Keratinocyte (primary cell): ENCODE results near the gene OPRD1. TPM values are rescaled to one million over a fixed set of nuclear protein-coding genes. Genes with fewer than 3 reads are reported as not detected.
A peak's percentile ranks its signal among the peaks of the same experiment; 100 is the strongest.

ENCODE experiments used
- DNase-seq: peaks from one replicate; pipeline ENCODE4 v3.0.0-alpha.2; 2011; ENCODE audit warnings: low read depth, missing footprints, low spot score
- FAIRE-seq: peaks from 2 replicates; lab custom pipeline; 2011; peaks lifted over from hg19 to GRCh38; lab: Jason Lieb, UNC
- H2AFZ ChIP-seq: 2 replicates; pipeline ENCODE4 v1.6.0; 2012; ENCODE audit warnings: low read length, control low read depth, inconsistent platforms; ENCODE audit not compliant: control insufficient read depth
- H3K27ac ChIP-seq: 2 replicates; pipeline ENCODE4 v1.5.1; 2011; ENCODE audit warnings: low read length; ENCODE audit not compliant: control insufficient read depth, insufficient read depth
- H3K27me3 ChIP-seq: 3 replicates; pipeline ENCODE4 v1.6.0; 2011; ENCODE audit warnings: low read length; ENCODE audit not compliant: control insufficient read depth, insufficient read depth; ENCODE audit errors: extremely low read depth
- H3K36me3 ChIP-seq, 2 experiments: 2 replicates in 1 of 2; 3 replicates in 1 of 2; pipeline ENCODE4 v1.5.1; 2011; ENCODE audit warnings: low read length in 2 of 2, mild to moderate bottlenecking in 1 of 2; ENCODE audit not compliant: control insufficient read depth in 2 of 2, insufficient read depth in 2 of 2; ENCODE audit errors: extremely low read depth in 1 of 2
- H3K4me1 ChIP-seq: 3 replicates; pipeline ENCODE4 v1.5.1; 2011; ENCODE audit warnings: low read length; ENCODE audit not compliant: control insufficient read depth, insufficient read depth; ENCODE audit errors: extremely low read depth
- H3K4me2 ChIP-seq: 3 replicates; pipeline ENCODE4 v1.6.0; 2011; ENCODE audit warnings: low read depth, low read length; ENCODE audit not compliant: control insufficient read depth, insufficient read depth; ENCODE audit errors: extremely low read depth
- H3K4me3 ChIP-seq, 3 experiments: fragments of 200-600 bp in 1 of 3; sonication (generic) in 1 of 3; 2 replicates in 2 of 3; 3 replicates in 1 of 3; pipeline ENCODE4 v1.5.1; 2011 to 2016; ENCODE audit warnings: low read length in 3 of 3, mild to moderate bottlenecking in 3 of 3, control low read depth in 2 of 3, inconsistent platforms in 1 of 3, low read depth in 1 of 3, mixed read lengths in 1 of 3, mixed run types in 1 of 3, moderate library complexity in 1 of 3; ENCODE audit not compliant: control insufficient read depth in 2 of 3, insufficient read depth in 2 of 3; ENCODE audit errors: extremely low read depth in 1 of 3
- H3K79me2 ChIP-seq: 2 replicates; pipeline ENCODE4 v1.6.0; 2012; ENCODE audit warnings: low read length; ENCODE audit not compliant: control insufficient read depth, insufficient read depth
- H3K9ac ChIP-seq: 3 replicates; pipeline ENCODE4 v1.6.0; 2011; ENCODE audit warnings: low read length; ENCODE audit not compliant: control insufficient read depth, insufficient read depth; ENCODE audit errors: extremely low read depth
- H3K9me1 ChIP-seq: 3 replicates; pipeline ENCODE4 v1.6.0; 2011; ENCODE audit warnings: low read length; ENCODE audit not compliant: control insufficient read depth, insufficient read depth; ENCODE audit errors: extremely low read depth
- H3K9me3 ChIP-seq: 2 replicates; pipeline ENCODE4 v1.5.1; 2012; ENCODE audit warnings: low read depth, low read length; ENCODE audit not compliant: control insufficient read depth
- H4K20me1 ChIP-seq: 3 replicates; pipeline ENCODE4 v1.6.0; 2011; ENCODE audit warnings: low read length; ENCODE audit not compliant: control insufficient read depth, insufficient read depth; ENCODE audit errors: extremely low read depth
- CTCF ChIP-seq, 3 experiments: IDR thresholded peaks in 1 of 3; conservative IDR thresholded peaks in 1 of 3; optimal IDR thresholded peaks in 1 of 3; 2 replicates in 2 of 3; 3 replicates in 1 of 3; pipeline versions ENCODE3 to v1.5.1; 2011; ENCODE audit warnings: low read length in 3 of 3, mild to moderate bottlenecking in 3 of 3, moderate library complexity in 2 of 3, control low read depth in 1 of 3, inconsistent platforms in 1 of 3; ENCODE audit not compliant: insufficient read depth in 2 of 3; ENCODE audit errors: extremely low read depth in 1 of 3
- EZH2 ChIP-seq: IDR thresholded peaks from one replicate; pipeline ENCODE4 v1.6.1; 2012; ENCODE audit warnings: inconsistent platforms, mild to moderate bottlenecking, low read length, moderate library complexity
- dilution Hi-C: fragments of 300-500 bp; cut with MboI; formaldehyde crosslinking; loops from one replicate; pipeline ENCODE4 v1.7.0; 2020; ENCODE audit warnings: low sequenced_read_pairs; ENCODE audit not compliant: extremely low pct_ligation_motif_present
- polyA plus RNA-seq, 5 experiments: library from polyadenylated mRNA; depleted of rRNA in 3 of 5; stranded (reverse) in 3 of 5; stranded (forward) in 1 of 5; unstranded in 1 of 5; fragments of >200 nt; gene quantifications; 1 replicate in 1 of 5; 2 replicates in 3 of 5; 3 replicates in 1 of 5; pipeline versions ENCODE4 v1.2.1 to v1.2.3, GENCODE V29; 2011 to 2012; ENCODE audit warnings: missing spikeins in 2 of 5, low read depth in 1 of 5, low replicate concordance in 1 of 5

The OPRD1 gene
- polyA plus RNA-seq, 1 donor (not counting 4 experiments of a cell fraction or from before 2014, with no cell fraction given), result not detected

- FAIRE-seq, result peak; percentile 23
- dilution Hi-C loops, result no loop called here
Measured at GRCh38 chr1:28895896-28896608, 84.1 kb downstream of the OPRD1 start.

GRCh38 chr1:28896609-28896986, 84.6 kb downstream of the OPRD1 start:
- TF ChIP-seq EZH2 (no peak), CTCF (optimal IDR thresholded peaks at IDR 0.05 in 1 of 3, IDR thresholded peaks at IDR 0.05 in 1 of 3, conservative IDR thresholded peaks at IDR 0.05 in 1 of 3; ENCODE audit: extremely low read depth in 1 of 3, insufficient read depth in 2 of 3, low read length in 3 of 3) (no peak)
- H3K79me2 ChIP-seq, result peaks cover 3% of the 10 kb centered on the region
- FAIRE-seq (no peak), DNase-seq (no peak)
- dilution Hi-C loops, result no loop called here
- H4K20me1 ChIP-seq, result no peaks in the 10 kb centered on the region
- no peak overlapping the region for H3K27ac ChIP-seq
- H3K9me3 ChIP-seq, result no peaks in the 10 kb centered on the region
- H3K9me1 ChIP-seq, result no peaks in the 10 kb centered on the region
- no peak overlapping the region for H3K9ac ChIP-seq
- H3K4me3 ChIP-seq, result no peak overlapping the region
- no peak overlapping the region for H2AFZ ChIP-seq
- peaks cover 5 to 10% of the 10 kb centered on the region in 2 experiments for H3K36me3 ChIP-seq
- H3K27me3 ChIP-seq, result no peaks in the 10 kb centered on the region
- no peak overlapping the region for H3K4me2 ChIP-seq
- no peaks in the 10 kb centered on the region for H3K4me1 ChIP-seq

More at GRCh38 chr1:28895896-28896608, 84.1 kb downstream of the OPRD1 start:
- Histone ChIP-seq H3K4me2 (no peak overlapping the region), H3K79me2 (peaks cover 3% of the 10 kb centered on the region), H3K27me3 (no peaks in the 10 kb centered on the region), H3K9me3 (no peaks in the 10 kb centered on the region), H3K9ac (no peak overlapping the region), H3K4me3 (no peak overlapping the region), H3K27ac (no peak overlapping the region), H3K4me1 (no peaks in the 10 kb centered on the region), H2AFZ (no peak overlapping the region), H3K36me3 (peaks cover 6 to 10% of the 10 kb centered on the region in 2 experiments), H4K20me1 (no peaks in the 10 kb centered on the region), H3K9me1 (no peaks in the 10 kb centered on the region)
- TF ChIP-seq CTCF (optimal IDR thresholded peaks at IDR 0.05 in 1 of 3, IDR thresholded peaks at IDR 0.05 in 1 of 3, conservative IDR thresholded peaks at IDR 0.05 in 1 of 3; ENCODE audit: extremely low read depth in 1 of 3, insufficient read depth in 2 of 3, low read length in 3 of 3) (no peak), EZH2 (no peak)
- DNase-seq, result no peak
